ENCODE results near the gene FADS2. TPM values are rescaled to one million over a fixed set of nuclear protein-coding genes. Genes with fewer than 3 reads are reported as not detected.

The FADS2 gene
- total RNA-seq, 1 experiment from 2014 or later, result 19.2 TPM

GRCh38 chr11:61811831-61812230 lies 16.3 kb upstream of the FADS2 start:
- CTCF ChIA-PET, result interaction anchor here (1.0 kb wide), 1 partner anchor 270 kb away, joined by 3 read pairs; no protein-coding TSS in a partner anchor
- peaks cover 8% of the 10 kb centered on the region for H3K4me1 Mint-ChIP-seq (ENCODE audit: low read depth, unreplicated experiment)
- H3K4me3 Mint-ChIP-seq (ENCODE audit: low read depth, unreplicated experiment), result no peak overlapping the region
- DNase-seq, result no peak
- H3K27ac Mint-ChIP-seq (ENCODE audit: unreplicated experiment), result no peak overlapping the region
- peaks cover 2% of the 10 kb centered on the region for H3K9me3 Mint-ChIP-seq (ENCODE audit: low read depth, unreplicated experiment)
- H3K36me3 Mint-ChIP-seq (ENCODE audit: insufficient read depth, unreplicated experiment), result peaks cover 54% of the 10 kb centered on the region
- intact Hi-C loops (cut with micrococcal nuclease; ENCODE audit: unreplicated experiment), result no loop called here
- no peak for TF ChIP-seq CTCF (IDR thresholded peaks at IDR 0.05; ENCODE audit: unreplicated experiment)
- BruUV-seq (replicated peaks), result no TSS peak
- no peaks in the 10 kb centered on the region for H3K27me3 Mint-ChIP-seq (ENCODE audit: unreplicated experiment)

GRCh38 chr11:61812736-61813411 lies 15.2 kb upstream of the FADS2 start:
- CTCF ChIA-PET, result no interaction called here
- Mint-ChIP-seq H3K27ac (ENCODE audit: unreplicated experiment) (no peak overlapping the region), H3K27me3 (ENCODE audit: unreplicated experiment) (no peaks in the 10 kb centered on the region), H3K36me3 (ENCODE audit: insufficient read depth, unreplicated experiment) (peaks cover 53% of the 10 kb centered on the region), H3K4me3 (ENCODE audit: low read depth, unreplicated experiment) (no peak overlapping the region), H3K9me3 (ENCODE audit: low read depth, unreplicated experiment) (peaks cover 2% of the 10 kb centered on the region), H3K4me1 (ENCODE audit: low read depth, unreplicated experiment) (peaks cover 8% of the 10 kb centered on the region)
- DNase-seq, result no peak
- intact Hi-C loops (cut with micrococcal nuclease; ENCODE audit: unreplicated experiment), result no loop called here
- no peak for TF ChIP-seq CTCF (IDR thresholded peaks at IDR 0.05; ENCODE audit: unreplicated experiment)
- BruUV-seq (replicated peaks), result no TSS peak

GRCh38 chr11:61814247-61814957 lies 13.7 kb upstream of the FADS2 start:
- no peak for DNase-seq
- H3K4me1 Mint-ChIP-seq (ENCODE audit: low read depth, unreplicated experiment), result peaks cover 8% of the 10 kb centered on the region
- H3K36me3 Mint-ChIP-seq (ENCODE audit: insufficient read depth, unreplicated experiment), result peaks cover 39% of the 10 kb centered on the region
- TF ChIP-seq CTCF (IDR thresholded peaks at IDR 0.05; ENCODE audit: unreplicated experiment), result no peak
- CTCF ChIA-PET, result interaction anchor here (0.6 to 3.9 kb wide), 6 partner anchors 11 to 247 kb away, joined by 3 to 21 read pairs (median 3); partner anchors contain the start of genes FEN1 and TMEM258
- intact Hi-C loops (cut with micrococcal nuclease; ENCODE audit: unreplicated experiment), result no loop called here
- BruUV-seq (replicated peaks), result TSS peak; percentile 48
- H3K27ac Mint-ChIP-seq (ENCODE audit: unreplicated experiment), result peak overlapping the region; percentile 91
- H3K27me3 Mint-ChIP-seq (ENCODE audit: unreplicated experiment), result no peaks in the 10 kb centered on the region
- H3K9me3 Mint-ChIP-seq (ENCODE audit: low read depth, unreplicated experiment), result peaks cover 2% of the 10 kb centered on the region
- peak overlapping the region; percentile 89 for H3K4me3 Mint-ChIP-seq (ENCODE audit: low read depth, unreplicated experiment)

GRCh38 chr11:61814958-61815789 lies 12.9 kb upstream of the FADS2 start:
- TSS peak; percentile 56 for BruUV-seq (replicated peaks)
- H3K9me3 Mint-ChIP-seq (ENCODE audit: low read depth, unreplicated experiment), result peaks cover 2% of the 10 kb centered on the region
- H3K27ac Mint-ChIP-seq (ENCODE audit: unreplicated experiment), result peak overlapping the region; percentile 91
- DNase-seq, result peak; percentile 95
- intact Hi-C loops (cut with micrococcal nuclease; ENCODE audit: unreplicated experiment), result no loop called here
- H3K27me3 Mint-ChIP-seq (ENCODE audit: unreplicated experiment), result no peaks in the 10 kb centered on the region
- H3K4me3 Mint-ChIP-seq (ENCODE audit: low read depth, unreplicated experiment), result peak overlapping the region; percentile 89
- TF ChIP-seq CTCF (IDR thresholded peaks at IDR 0.05; ENCODE audit: unreplicated experiment), result no peak
- CTCF ChIA-PET, result interaction anchor here (0.6 to 3.9 kb wide), 6 partner anchors 11 to 248 kb away, joined by 3 to 21 read pairs (median 3); partner anchors contain the start of genes FEN1 and TMEM258
- peaks cover 8% of the 10 kb centered on the region for H3K4me1 Mint-ChIP-seq (ENCODE audit: low read depth, unreplicated experiment)
- H3K36me3 Mint-ChIP-seq (ENCODE audit: insufficient read depth, unreplicated experiment), result peaks cover 39% of the 10 kb centered on the region

Measured in Calu3 (cell line).